ENCODE measurements around the gene NRG2. TPM values are rescaled to one million over a fixed set of nuclear protein-coding genes. Genes with fewer than 3 reads are reported as not detected.

Gene NRG2
- total and polyA plus RNA-seq, 2 of the 8 experiments (the other 6 are each of a cell fraction or from before 2014, with no cell fraction given), result 0.27 to 0.54 TPM

- Histone ChIP-seq H3K56ac (replicated peaks; ENCODE audit: insufficient read length, low read depth, low read length) (no peak overlapping the region), H3K4me1 (replicated peaks in 1 of 4; ENCODE audit: control insufficient read depth in 3 of 4, insufficient read depth in 4 of 4, low read length in 3 of 4) (peaks cover 0 to 7% (median 0%) of the 10 kb centered on the region in 4 experiments; a peak in 3 of 7 replicates), H3K9ac (replicated peaks in 1 of 4; ENCODE audit: extremely low read depth in 1 of 4, low read depth in 3 of 4, low read length in 3 of 4) (no peak overlapping the region), H2BK20ac (ENCODE audit: low read length) (no peak overlapping the region), H3K4me3 (ENCODE audit: extremely low read depth in 1 of 4, insufficient read depth in 2 of 4, low read depth in 3 of 4, low read length in 4 of 4) (no peak overlapping the region), H3K23ac (ENCODE audit: insufficient read length) (no peak overlapping the region), H3K79me1 (ENCODE audit: low read depth, low read length) (peaks cover 2% of the 10 kb centered on the region; the same call in 1 of the 2 replicates), H4K5ac (ENCODE audit: insufficient read length, low read depth, low read length) (no peak overlapping the region), H3K27me3 (replicated peaks in 1 of 4; ENCODE audit: control insufficient read depth in 3 of 4, extremely low read depth in 1 of 4, insufficient read depth in 3 of 4, low read length in 3 of 4) (peaks cover 0 to 2% (median under 1%) of the 10 kb centered on the region in 4 experiments; a peak in 3 of 7 replicates), H2BK12ac (ENCODE audit: low read depth, low read length) (no peak overlapping the region), H3K36me3 (ENCODE audit: control insufficient read depth in 2 of 4, insufficient read depth in 4 of 4, low read length in 3 of 4) (no peaks in the 10 kb centered on the region), H4K20me1 (replicated peaks in 1 of 2; ENCODE audit: control insufficient read depth in 1 of 2, insufficient read depth in 2 of 2, low read length in 2 of 2) (no peaks in the 10 kb centered on the region), H2AFZ (ENCODE audit: low read length) (no peak overlapping the region), H3K4ac (replicated peaks; ENCODE audit: insufficient read length, low read depth, low read length) (no peak overlapping the region), H3K27ac (ENCODE audit: low read depth, low read length) (no peak overlapping the region), H3K9me3 (ENCODE audit: insufficient read depth in 2 of 2, low read depth in 1 of 2, low read length in 1 of 2) (no peaks in the 10 kb centered on the region), H3K23me2 (ENCODE audit: low read depth, low read length) (no peaks in the 10 kb centered on the region), H2AK5ac (ENCODE audit: low read depth, low read length) (no peak overlapping the region), H3K79me2 (ENCODE audit: control insufficient read depth in 1 of 2, insufficient read depth in 2 of 2, low read length in 2 of 2) (no peaks in the 10 kb centered on the region), H3K4me2 (ENCODE audit: insufficient read depth in 1 of 2, low read depth in 2 of 2, low read length in 2 of 2) (no peak overlapping the region), H2BK5ac (ENCODE audit: low read depth, low read length) (no peak overlapping the region), H2BK120ac (replicated peaks; ENCODE audit: low read depth, low read length) (no peak overlapping the region), H3K14ac (ENCODE audit: insufficient read length) (no peak overlapping the region), H4K8ac (ENCODE audit: extremely low read depth, insufficient read depth, low read length) (no peak overlapping the region), H3K18ac (ENCODE audit: extremely low read depth, low read length) (no peak overlapping the region), H4K91ac (replicated peaks; ENCODE audit: insufficient read length, low read length) (no peak overlapping the region), H2BK15ac (ENCODE audit: low read length) (no peak overlapping the region)
- no peak for FAIRE-seq
- WGBS, 2 experiments (ENCODE audit: extremely low coverage in 1 of 2, insufficient coverage in 1 of 2, insufficient read length in 1 of 2, insufficient replicate concordance in 2 of 2, low coverage in 1 of 2, low lambda C conversion rate in 2 of 2, missing lambda C conversion rate in 1 of 2), result 84% methylated on average over 3 of the region's 4 CpGs; no CpG with 5 or more reads in 1 of the 2 experiments
- DNase-seq (ENCODE audit: low read depth in 1 of 2, low spot score in 2 of 2), result no peak
- CTCF ChIA-PET (ENCODE audit: partially characterized antibody), result interaction anchor here (1.0 to 5.3 kb wide), 8 partner anchors 10 to 111 kb away, joined by 3 to 50 read pairs (median 4); no protein-coding TSS in a partner anchor
- POLR2A ChIA-PET (ENCODE audit: partially characterized antibody), result no interaction called here
- TF ChIP-seq FOSL1 (IDR thresholded peaks at IDR 0.05; ENCODE audit: insufficient read depth, low read depth, low read length), result no peak
- no peak for TF ChIP-seq CBX5 (IDR thresholded peaks at IDR 0.05; ENCODE audit: low read depth, low read length)
- no peak for TF ChIP-seq SP2 (IDR thresholded peaks at IDR 0.05; ENCODE audit: low read length)
- TF ChIP-seq, protein P1, sequence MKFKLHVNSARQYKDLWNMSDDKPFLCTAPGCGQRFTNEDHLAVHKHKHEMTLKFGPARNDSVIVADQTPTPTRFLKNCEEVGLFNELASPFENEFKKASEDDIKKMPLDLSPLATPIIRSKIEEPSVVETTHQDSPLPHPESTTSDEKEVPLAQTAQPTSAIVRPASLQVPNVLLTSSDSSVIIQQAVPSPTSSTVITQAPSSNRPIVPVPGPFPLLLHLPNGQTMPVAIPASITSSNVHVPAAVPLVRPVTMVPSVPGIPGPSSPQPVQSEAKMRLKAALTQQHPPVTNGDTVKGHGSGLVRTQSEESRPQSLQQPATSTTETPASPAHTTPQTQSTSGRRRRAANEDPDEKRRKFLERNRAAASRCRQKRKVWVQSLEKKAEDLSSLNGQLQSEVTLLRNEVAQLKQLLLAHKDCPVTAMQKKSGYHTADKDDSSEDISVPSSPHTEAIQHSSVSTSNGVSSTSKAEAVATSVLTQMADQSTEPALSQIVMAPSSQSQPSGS (IDR thresholded peaks at IDR 0.05; ENCODE audit: low read length), result no peak
- no peak for TF ChIP-seq EGR1 (IDR thresholded peaks at IDR 0.05; ENCODE audit: borderline replicate concordance, low read depth, low read length)
- TF ChIP-seq SIN3A (conservative IDR thresholded peaks at IDR 0.05 in 1 of 2, IDR thresholded peaks at IDR 0.05 in 1 of 2; ENCODE audit: low read depth in 1 of 2, low read length in 2 of 2), result no peak
- TF ChIP-seq POLR2AphosphoS5 (IDR thresholded peaks at IDR 0.05; ENCODE audit: low read depth, low read length), result no peak
- TF ChIP-seq POLR2A (IDR thresholded peaks at IDR 0.05; ENCODE audit: control extremely low read depth in 1 of 2, low read depth in 2 of 2, low read length in 2 of 2), result no peak
- TF ChIP-seq SRF (IDR thresholded peaks at IDR 0.05; ENCODE audit: low read depth, low read length), result no peak
- TF ChIP-seq HDAC2 (IDR thresholded peaks at IDR 0.05; ENCODE audit: borderline replicate concordance in 1 of 2, low read depth in 2 of 2, low read length in 2 of 2), result no peak
- no peak for TF ChIP-seq RNF2 (IDR thresholded peaks at IDR 0.05; ENCODE audit: borderline replicate concordance, low read depth, low read length, missing control alignments, poor library complexity, severe bottlenecking)
- TF ChIP-seq MAFK (IDR thresholded peaks at IDR 0.05; ENCODE audit: low read depth, low read length), result no peak
- no peak for TF ChIP-seq CREB1 (IDR thresholded peaks at IDR 0.05)
Measured at GRCh38 chr5:139885857-139886208, 157.3 kb downstream of the NRG2 start.

All from H1 (cell line).